ENCODE results near the gene C5orf22. TPM values are rescaled to one million over a fixed set of nuclear protein-coding genes. Genes with fewer than 3 reads are reported as not detected.

C5orf22 gene
- total RNA-seq, 1 donor from 2014 or later = 18.5 TPM

DNA sequence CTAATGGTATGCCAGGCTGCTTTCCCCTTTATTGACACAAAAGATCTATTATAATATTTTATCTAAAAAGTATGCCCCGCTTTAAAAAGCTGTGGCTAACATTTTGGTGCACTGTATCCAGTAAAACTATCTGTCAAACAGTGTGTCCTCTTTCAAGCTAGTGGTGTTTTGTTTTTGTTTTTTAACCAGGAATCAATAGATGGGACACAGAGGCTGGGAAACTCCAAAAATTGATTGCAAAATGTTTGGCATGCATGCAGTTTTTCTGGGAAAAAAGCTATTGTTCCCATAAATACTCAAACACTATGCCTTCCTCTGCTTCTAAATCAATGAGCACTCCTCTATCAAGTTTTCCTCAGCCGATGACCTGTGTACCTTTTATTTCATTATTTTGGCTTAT lies 72.5 kb downstream of the C5orf22 start:
- Histone ChIP-seq H3K27me3 (no peaks in the 10 kb centered on the region), H3K4me1 (no peaks in the 10 kb centered on the region), H3K27ac (no peak overlapping the region), H3K9me3 (no peaks in the 10 kb centered on the region), H3K36me3 (no peaks in the 10 kb centered on the region), H3K4me3 (no peak overlapping the region)
- TF ChIP-seq, protein P1, sequence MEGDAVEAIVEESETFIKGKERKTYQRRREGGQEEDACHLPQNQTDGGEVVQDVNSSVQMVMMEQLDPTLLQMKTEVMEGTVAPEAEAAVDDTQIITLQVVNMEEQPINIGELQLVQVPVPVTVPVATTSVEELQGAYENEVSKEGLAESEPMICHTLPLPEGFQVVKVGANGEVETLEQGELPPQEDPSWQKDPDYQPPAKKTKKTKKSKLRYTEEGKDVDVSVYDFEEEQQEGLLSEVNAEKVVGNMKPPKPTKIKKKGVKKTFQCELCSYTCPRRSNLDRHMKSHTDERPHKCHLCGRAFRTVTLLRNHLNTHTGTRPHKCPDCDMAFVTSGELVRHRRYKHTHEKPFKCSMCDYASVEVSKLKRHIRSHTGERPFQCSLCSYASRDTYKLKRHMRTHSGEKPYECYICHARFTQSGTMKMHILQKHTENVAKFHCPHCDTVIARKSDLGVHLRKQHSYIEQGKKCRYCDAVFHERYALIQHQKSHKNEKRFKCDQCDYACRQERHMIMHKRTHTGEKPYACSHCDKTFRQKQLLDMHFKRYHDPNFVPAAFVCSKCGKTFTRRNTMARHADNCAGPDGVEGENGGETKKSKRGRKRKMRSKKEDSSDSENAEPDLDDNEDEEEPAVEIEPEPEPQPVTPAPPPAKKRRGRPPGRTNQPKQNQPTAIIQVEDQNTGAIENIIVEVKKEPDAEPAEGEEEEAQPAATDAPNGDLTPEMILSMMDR (IDR thresholded peaks at IDR 0.05) = no peak
- no peak for DNase-seq (ENCODE audit: low spot score in 2 of 2)
- intact Hi-C loops (cut with DNase I) = no loop called here

Other genes starting within 250 kb of the C5orf22 start
- 54.9 TPM for gene DROSHA, start 208 bp upstream of the C5orf22 start, total RNA-seq
- gene PDZD2, start 106.8 kb downstream of the C5orf22 start, total RNA-seq = 8.1 TPM